HepG2 (cell line): ENCODE data around the gene AKAP10.

Source experiments
- CTCF ChIP-seq: sonication (generic); formaldehyde crosslinking; IDR thresholded peaks from 2 replicates; pipeline ENCODE4 v1.5.0; 2020; ENCODE audit warnings: mild to moderate bottlenecking, missing genetic modification reagents, moderate library complexity
- EP300 ChIP-seq, 3 experiments: sonication (generic) in 1 of 3; formaldehyde crosslinking in 1 of 3; IDR thresholded peaks; 2 replicates each; pipeline versions ENCODE4 v1.5.1 to v1.6.1; 2011 to 2020; ENCODE audit warnings: low read depth in 2 of 3, low read length in 2 of 3, borderline replicate concordance in 1 of 3, improper control_type of control experiment in 1 of 3, mild to moderate bottlenecking in 1 of 3, missing genetic modification reagents in 1 of 3, moderate library complexity in 1 of 3
- GABPA ChIP-seq, 2 experiments: IDR thresholded peaks; 2 replicates each; pipeline ENCODE4 v1.6.1; 2011 to 2016; ENCODE audit warnings: low read depth in 2 of 2, low read length in 1 of 2, missing biosample characterization in 1 of 2, missing genetic modification characterization in 1 of 2
- MXI1 ChIP-seq: IDR thresholded peaks from 3 replicates; pipeline ENCODE4 v1.6.1; 2012; ENCODE audit warnings: low read depth, low read length, inconsistent platforms, borderline replicate concordance
- NFYC ChIP-seq: IDR thresholded peaks from 2 replicates; pipeline ENCODE4 v1.6.1; 2016; ENCODE audit warnings: missing genetic modification reagents, missing compliant biosample characterization
- SMAD1 ChIP-seq: sonication (generic); formaldehyde crosslinking; IDR thresholded peaks from 2 replicates; pipeline ENCODE4 v1.4.0; 2020; ENCODE audit warnings: missing genetic modification reagents, low read depth, mild to moderate bottlenecking, borderline replicate concordance
- SNAPC2 ChIP-seq: sonication (generic); formaldehyde crosslinking; IDR thresholded peaks from 2 replicates; pipeline ENCODE4 v1.8.1; 2022; ENCODE audit warnings: mild to moderate bottlenecking, missing genetic modification reagents
- TCF7 ChIP-seq: sonication (generic); IDR thresholded peaks from 2 replicates; pipeline ENCODE4 v1.6.1; 2016; ENCODE audit warnings: antibody characterized with exemption, low read depth
- ZNF776 ChIP-seq: sonication (generic); formaldehyde crosslinking; IDR thresholded peaks from 2 replicates; pipeline ENCODE4 v1.4.0; 2020; ENCODE audit warnings: mild to moderate bottlenecking, missing genetic modification reagents
- ZNF777 ChIP-seq: sonication (generic); formaldehyde crosslinking; IDR thresholded peaks from 2 replicates; pipeline ENCODE4 v1.4.0; 2020; ENCODE audit warnings: missing genetic modification reagents

- no peak for TF ChIP-seq TCF7
- no peak for TF ChIP-seq MXI1
- no peak for TF ChIP-seq CTCF
- no peak for TF ChIP-seq GABPA (IDR thresholded peaks at IDR 0.05; ENCODE audit: low read depth, low read length)
- TF ChIP-seq GABPA (CRISPR knock-in tag; IDR thresholded peaks at IDR 0.05; ENCODE audit: low read depth) = no peak
- TF ChIP-seq SNAPC2 = no peak
- no peak for TF ChIP-seq ZNF776
- no peak for TF ChIP-seq NFYC (CRISPR knock-in tag)
- no peak for TF ChIP-seq SMAD1 (CRISPR knock-in tag)
- no peak for TF ChIP-seq ZNF777 (CRISPR knock-in tag)
- TF ChIP-seq EP300 (IDR thresholded peaks at IDR 0.05; ENCODE audit: low read depth in 2 of 2, low read length in 2 of 2) = no peak
- TF ChIP-seq EP300 (CRISPR knock-in tag; IDR thresholded peaks at IDR 0.05; ENCODE audit: borderline replicate concordance) = no peak
These were observed 40.1 kb downstream of the AKAP10 start for GRCh38 chr17:19937522-19937921.
